HG02678 (cell line): ENCODE measurements around the gene C20orf96.
"Not testable (repeated sequence)": the region's sequence is repeated elsewhere in the genome, so short reads cannot be mapped to it uniquely, and the experiment has no call there.

Experiments
- ATAC-seq: cut with Tn5 transposase; IDR thresholded peaks from one replicate; pipeline ENCODE4 v1.9.1; 2021; ENCODE audit warnings: mild to moderate bottlenecking, moderate library complexity; ENCODE audit not compliant: unreplicated experiment

C20orf96 gene

DNA sequence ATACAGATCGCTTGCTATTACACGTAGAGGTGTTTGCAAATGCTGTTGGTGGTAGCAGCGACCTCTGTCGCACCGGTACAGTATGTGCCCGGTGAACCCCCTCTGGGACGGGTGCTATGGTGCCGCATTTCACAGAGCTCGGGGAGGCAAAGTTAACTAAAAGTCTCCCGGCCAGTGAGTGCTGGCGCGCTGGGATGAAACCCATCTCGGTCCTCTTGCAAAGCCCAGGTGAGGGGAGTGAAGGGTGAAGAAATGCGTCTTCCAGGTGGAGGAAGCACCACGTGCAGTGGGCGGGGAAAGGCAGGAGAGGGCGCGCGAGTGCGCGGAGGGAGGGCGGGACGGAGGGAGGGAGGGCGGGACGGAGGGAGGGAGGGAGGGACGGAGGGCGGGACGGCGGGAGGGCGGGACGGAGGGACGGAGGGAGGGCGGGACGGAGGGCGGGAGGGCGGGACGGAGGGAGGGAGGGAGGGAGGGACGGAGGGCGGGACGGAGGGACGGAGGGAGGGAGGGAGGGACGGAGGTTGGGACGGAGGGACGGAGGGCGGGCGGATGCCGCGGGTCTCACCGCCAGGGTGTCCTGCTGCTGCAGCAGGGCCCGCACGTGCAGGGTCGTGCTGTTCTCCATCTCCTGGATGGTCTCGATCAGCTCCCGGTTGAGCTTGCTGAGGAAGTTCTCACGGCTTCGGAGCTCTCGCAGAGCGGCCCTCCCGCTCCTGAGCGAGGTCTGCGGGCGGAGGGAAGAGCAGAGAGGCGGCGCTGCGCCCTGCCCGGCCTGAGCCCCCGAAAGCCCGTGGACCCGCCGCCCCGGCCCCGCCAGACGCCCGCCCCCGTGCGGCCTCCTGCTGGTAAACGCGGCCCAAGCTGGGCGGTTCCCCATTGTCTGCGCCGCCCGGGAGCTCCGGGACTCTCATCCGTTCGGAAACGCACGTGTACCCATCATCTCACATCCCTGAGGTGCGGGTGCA lies 11.7 kb downstream of the C20orf96 start:
- no peak for ATAC-seq

DNA sequence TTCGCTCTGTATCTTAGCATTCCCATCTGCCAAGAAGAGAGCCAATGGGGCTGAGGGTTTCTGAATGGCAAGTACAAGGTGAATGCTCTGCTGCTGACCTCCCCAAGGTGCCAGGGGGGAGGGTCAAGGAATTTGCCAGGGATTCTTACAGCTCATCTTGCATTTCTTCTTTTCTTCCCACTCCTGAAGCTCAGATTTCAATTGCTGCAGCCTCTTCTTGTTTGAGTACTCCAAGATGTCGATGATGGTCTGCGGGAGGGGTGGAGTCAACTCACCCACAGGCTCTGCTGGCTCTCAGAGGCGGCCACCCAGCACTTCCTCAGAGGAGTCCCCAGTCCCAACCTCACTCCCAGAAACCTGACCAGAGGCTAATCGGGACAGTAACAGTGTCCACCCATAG lies 12.4 kb downstream of the C20orf96 start:
- no peak for ATAC-seq

DNA sequence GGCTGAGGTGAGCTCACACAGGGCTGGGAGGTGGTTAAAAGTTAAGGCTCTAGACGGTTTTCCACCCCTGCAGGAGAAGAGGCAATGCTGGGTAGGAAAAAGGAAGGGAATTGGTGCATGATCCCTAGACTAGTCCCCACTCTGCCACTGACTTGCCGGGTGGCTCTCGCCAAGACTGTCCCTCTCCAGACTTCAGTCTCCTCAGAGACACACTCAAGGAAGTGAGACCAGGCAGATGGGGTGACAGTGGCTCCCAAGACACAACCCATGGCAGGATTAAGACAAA lies 13.1 kb downstream of the C20orf96 start:
- ATAC-seq, result no peak

DNA sequence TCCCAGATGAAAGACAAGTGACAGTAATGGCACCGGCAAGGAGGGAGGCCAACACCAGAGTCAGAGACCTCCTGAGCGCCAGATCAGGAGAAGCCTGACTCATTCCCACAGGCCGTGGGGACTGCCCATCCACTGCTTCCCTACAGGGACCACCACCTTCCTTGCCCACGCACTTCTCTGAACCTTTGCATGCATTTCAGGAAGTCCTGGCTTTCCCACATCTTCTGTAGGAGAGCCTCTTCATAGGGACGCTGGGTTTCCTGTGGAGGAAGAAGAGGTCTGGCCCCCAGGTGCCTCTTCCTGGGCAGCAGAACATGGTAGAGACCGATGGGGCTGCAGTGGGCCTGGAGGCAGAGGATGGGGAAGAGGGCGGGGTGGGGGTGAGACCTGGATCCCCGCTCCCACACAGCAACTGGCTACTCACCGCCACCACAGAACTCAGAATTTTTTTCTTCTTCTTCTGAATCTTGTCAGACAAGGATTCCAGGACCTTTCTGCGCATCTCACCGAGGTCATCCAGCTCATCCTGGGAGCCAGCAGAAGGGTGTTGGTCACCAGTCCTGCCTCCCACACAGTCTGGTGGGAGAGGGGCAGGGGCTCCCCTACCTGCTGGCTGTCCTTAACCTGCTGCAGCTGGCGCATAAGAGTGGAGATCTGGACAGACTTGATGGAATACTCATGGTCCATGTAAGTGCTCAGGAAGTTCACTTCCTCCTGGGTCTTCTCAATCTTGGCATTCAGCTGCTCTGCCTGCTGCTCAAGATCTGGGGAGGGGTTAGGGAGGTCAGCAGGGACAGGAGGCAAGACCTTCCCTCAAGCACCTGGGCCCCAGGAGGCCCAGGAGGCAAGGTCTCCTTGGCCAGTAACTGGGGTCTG lies 13.7 kb downstream of the C20orf96 start:
- no peak for ATAC-seq

DNA sequence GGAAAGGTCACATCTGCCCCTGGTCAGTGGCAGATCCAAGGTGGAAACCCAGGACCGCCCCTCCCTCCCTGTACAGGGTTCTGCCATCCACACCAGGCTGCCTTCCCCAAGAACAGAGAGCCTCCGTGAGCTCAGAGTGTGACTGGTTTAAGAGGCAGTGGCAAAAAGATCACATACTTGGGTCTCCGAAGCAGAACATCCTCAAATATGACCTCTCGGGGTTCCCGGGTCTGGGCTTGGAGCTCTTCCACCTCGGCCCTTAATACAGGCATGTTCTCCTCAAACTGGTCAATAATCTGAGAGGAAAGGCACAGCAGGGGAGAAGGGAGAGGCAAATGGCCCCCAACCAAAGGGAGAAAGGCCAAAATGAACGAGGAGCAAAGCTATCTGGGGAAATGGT lies 14.8 kb downstream of the C20orf96 start:
- ATAC-seq, result no peak

DNA sequence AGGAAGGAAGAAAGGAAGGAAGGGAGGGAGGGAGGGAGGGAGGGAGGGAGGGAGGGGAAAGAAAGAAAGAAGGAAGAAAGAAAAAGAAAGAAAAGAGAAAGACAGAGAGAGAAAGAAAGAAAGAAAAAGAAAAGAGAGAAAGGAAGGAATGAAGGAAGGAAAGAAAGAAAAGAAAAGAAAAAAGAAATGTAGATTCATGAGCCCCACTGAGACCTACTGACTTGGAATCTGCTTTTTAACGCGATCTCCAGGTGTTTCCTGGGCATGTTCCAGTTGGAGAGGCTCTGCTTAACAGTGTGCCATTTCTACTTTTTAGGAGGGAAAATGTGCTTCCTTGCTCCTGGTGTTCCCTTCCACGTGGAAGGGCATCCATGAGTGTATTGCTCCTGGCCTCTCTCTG lies 16.7 kb downstream of the C20orf96 start:
- no peak for ATAC-seq

DNA sequence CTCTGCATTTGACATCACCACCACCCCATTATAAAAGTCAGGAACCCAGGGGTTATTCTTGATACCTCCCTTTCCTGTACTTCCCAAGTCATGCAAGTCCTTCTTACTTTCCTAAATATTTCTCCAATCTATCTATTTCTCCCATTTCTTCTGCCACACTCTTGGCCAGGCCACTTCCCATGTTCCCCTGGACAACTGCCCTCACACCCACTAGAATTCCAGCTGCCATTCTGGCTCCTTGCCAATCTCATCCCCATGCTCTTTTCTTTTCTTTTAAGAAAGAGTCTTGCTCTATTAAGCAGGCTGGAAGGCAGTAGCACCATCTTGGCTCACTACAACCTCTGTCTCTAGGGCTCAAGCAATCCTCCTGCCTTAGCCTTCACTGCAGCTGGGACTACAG lies 17.8 kb downstream of the C20orf96 start:
- no peak for ATAC-seq

DNA sequence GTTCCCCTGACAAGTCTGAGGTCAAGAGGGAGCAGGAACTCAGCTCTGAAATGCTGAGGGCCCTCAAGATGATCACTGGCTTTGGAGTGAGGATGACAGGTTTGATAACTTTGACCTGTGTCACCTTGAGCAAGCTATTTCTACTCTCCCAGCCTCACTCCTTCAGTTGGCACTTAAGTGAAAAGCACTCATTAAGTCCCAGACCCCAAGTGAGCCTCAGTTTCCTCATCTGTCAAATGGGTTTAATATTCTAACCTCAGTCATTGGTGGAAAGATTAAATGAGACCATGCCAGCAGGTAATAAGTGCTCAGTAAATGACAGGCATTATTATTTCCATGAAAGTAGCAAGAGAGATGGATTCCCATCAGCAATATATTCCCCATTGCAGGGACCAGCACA lies 19.0 kb downstream of the C20orf96 start:
- ATAC-seq, result no peak

DNA sequence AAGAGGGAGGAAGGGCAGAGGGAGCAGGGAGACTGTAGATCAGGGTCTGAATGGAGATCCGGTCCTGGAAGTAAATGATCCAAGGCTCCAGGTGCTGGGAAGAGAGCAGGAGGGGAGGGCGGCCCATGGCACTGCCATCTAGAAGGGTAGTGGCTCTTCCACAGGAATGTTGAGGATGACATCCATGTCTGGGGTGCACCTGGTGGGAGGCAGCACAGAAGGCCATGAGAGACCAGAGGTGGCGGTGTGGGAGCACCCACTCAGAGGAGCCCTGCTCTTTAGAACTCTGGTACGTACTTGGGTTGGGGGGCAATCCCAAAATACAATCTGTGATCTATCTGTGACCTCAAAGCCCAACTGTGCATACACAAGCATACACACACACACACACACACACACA lies 19.5 kb downstream of the C20orf96 start:
- ATAC-seq, result no peak

DNA sequence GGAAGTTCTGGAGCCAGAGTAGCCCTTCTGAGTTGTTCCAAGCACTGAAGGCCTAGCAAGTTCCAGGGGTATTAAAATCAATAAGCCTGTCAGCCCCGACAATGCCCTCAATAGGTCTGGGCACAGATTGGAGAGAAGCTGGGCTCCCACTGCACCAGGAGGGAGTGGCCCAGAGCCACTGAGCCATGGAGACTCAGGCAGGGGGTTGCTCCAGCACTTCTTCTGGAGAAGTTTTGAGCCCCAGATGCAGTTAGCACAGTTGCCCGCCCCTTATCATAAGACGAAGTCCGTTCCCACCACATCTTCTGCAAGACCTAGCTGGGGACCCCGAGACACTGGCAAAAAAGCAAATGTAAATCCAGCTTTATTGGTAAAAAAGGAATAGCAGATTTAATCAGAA lies 20.0 kb downstream of the C20orf96 start:
- no peak for ATAC-seq

DNA sequence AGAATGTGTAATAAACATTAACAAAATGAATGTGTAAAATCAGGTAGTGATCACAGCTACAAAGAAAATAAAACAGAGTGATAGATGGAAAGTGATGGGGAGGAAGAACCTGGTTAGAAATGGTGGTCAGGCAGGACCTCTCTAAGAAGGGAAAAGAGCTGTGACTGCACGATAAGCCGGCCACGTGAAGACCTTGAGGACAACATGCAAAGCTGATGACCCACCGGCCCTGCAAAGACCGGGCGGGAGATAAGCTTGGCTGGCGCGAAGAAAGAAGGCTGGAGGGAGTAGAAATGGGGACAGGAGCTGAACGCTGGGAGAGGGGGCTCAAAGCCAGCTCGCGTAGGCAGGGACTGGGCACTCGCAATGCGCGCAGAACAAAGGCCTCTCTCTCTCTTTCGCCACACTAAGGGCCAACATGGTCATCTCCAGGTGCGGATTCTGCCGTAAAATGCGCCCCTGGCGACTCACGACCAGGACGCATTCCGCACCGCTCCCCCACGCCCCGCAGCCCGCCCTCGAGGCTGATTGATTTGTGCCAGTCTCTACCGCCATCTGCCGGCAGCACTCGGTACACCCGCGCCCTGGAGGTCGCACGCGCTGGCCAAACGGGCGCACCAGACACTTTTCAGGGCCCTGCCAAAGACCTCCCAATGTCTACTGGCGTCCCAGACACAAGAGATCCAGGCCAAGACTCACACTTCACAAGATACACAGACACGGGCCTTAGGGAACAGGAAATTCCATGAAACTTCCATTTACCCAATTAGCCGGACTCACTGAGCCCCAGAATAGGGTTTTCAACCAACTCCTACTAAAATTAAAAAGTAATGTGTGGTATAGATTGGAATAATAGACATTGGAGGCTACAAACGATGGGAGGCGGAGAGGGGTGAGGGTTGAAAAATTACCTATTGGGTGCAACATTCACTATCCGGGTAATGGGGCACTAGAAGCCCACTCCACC lies 23.7 kb downstream of the C20orf96 start:
- peak; percentile 90 for ATAC-seq

DNA sequence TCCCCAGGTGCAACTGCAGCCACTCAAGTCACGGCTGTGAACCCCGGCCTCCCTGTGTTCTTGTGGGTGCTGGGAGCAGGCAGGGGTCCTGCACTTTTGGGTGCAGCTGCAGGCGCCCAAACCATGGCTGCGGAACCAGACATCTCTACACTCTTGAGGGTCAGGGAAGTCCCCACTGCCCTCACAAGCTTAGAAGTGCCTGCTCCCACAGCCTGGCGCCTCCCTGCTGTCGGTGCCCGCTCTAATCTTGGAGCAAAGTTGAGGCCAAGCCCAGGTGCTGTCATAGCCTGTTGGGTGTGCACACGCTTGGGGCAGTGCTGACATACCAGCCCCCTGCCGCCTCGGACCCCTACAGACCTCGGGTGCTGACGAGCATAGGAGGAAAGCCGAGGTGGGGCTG lies 26.8 kb downstream of the C20orf96 start:
- no peak for ATAC-seq

DNA sequence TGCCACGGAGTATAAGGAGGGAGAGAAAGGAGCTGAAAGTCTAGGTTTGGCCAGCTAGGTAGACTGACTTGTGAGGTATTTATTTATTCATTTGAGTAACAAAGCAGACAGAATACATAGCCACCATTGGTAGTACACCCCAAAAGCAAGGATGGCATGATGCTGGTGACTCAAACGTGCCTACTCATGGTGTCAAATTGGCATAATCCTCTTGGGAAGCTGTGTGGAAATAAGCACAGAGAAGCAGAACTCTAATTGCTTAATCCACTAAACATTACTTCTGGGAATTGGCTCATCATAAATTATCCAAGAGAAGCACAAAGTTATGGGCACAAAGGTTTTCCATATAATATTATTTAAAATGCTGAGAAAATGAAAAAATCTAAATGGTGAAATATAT lies 30.6 kb downstream of the C20orf96 start:
- ATAC-seq, result no peak

DNA sequence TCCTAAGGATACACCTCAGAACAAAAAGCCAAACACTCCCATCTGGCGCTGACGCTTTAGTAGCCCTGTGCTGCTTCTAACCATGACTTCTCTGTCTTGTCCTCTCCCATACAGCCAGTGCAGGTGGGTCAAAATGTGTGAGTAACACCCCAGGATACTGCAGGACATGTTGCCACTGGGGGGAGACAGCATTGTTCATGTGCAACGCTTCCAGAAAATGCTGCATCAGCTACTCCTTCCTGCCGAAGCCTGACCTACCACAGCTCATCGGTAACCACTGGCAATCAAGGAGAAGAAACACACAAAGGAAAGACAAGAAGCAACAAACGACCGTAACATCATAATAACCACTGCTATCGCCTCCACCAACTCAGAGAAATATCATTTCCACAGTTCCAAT lies 31.6 kb downstream of the C20orf96 start:
- ATAC-seq, result no peak

DNA sequence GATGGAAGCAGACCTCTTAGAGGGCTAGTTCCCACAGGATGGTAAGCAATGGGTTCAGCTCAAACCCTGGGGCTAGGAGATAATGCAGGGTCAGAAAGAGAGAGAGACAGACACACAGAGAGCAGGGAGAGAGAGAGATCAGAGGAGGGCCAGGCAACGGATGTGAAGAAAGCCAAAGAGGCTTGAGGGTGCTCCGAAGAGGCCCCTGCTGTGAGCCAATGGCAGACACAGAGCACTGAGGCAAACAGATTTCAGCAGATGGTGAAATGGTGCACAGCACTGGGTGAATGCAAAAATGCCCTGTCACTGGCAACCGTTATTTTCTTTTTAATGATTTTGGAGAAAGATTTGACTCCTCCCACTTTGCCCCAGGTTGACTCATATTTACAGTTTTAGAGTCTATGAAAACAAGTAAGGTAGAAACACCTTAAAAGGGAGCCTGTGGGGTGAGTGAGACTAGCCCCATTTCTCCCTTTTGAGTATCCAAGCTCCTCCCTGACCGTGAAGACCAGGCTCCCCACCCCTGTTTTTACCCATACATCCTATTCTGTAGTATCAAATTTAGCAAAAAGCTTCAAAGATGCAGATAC lies 32.2 kb downstream of the C20orf96 start:
- ATAC-seq, result no peak

DNA sequence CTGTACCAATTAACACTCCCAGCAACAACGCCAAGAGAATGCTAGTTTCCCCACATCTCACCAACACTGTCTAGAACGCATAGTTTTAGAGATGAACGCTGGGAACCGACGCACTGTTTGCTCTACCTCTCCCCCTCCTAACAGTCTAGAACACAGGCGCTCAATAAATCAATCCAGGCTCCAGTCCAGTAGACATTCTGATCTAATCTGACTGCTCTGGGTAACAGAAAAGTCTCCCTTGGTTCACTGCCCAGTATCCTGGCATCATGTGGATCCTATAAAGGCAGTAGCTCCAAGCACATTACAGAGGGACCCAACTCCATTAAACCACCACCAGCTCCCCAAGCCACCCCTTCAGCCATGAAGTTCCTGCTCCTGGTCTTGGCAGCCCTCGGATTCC lies 33.1 kb downstream of the C20orf96 start, which contains the start of gene DEFB132:
Gene DEFB132 (plus strand): TSS at position 306 of the 400 bp plus-strand sequence. CDS start 55 bp downstream, at position 361.
- ATAC-seq, result no peak

DNA sequence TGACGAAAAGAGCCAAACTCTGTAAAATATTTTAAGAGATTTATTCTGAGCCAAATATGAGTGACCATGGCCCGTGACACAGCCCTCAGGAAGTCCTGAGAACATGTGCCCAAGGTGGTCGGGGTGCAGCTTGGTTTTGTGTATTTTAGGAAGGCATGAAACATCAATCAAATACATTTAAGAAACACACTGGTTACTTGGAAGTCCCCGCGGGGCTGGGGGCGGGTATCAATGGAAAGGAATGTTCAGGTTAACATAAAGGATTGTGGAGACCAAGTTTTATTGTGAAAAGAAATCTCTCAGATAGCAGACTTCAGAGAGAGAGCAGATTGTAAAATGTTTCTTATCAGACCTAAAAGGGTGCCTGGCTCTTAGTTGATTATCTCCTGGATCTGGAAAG lies 37.1 kb downstream of the C20orf96 start:
- ATAC-seq, result not testable (repeated sequence)

DNA sequence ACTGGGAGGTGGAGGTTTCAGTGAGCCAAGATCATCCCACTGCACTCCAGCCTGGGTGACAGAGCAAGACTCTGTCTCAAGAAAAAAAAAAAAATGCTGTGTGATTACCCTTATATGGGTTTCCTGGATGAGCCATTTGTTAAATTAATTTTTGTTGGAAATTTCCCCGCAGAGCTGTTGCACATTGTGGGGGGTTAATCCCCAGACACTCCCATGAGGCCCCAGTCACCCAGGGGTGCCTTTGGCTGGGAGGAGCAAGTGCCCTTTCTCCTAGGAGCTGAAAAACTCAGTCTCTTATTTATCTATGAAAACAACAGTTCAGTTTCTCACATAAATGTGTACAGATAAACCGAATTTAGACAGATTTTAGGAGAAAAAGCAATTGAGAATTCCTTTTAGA lies 37.7 kb downstream of the C20orf96 start:
- no peak for ATAC-seq

DNA sequence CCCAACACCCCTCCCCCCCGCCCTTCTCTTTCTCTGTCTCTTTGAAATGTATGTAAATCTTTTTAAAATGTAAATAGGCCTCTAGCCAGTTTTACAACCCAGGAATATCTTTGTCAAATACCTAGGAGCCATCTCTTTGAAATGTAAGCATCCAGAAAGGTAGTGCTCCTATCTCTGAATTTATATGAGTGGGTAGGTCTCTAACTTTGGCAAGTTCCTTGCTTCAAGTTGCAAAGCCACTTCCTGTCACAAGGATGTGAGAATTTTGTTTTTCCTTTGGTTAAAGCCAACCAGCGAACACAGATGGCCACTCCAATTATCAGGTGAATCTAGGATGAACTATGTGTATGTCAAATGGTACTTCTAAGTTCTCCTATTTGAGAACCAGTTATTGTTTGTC lies 39.2 kb downstream of the C20orf96 start:
- ATAC-seq, result no peak

DNA sequence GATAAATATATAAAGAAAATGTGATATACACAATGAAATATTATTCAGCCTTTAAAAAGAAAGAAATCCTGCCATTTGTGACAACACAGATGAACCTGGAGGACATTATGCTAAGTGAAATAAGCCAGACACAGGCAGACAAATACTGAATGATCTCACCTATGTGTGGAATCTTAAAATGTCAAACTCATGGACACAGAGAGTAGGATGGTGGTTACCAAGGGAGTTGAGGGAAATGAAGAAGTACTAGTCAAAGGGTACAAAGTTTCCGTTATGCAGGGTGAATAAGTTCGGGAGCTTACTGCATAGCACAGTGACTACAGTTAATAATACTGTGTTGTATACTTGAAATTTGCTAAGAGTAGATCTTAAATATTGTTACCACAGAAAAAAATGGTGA lies 47.6 kb downstream of the C20orf96 start:
- ATAC-seq, result no peak
